Measurements from ENCODE around the gene MCCC1.

GRCh38 chr3:183006396-183007002 is 92.8 kb downstream of the MCCC1 start:
- TF ChIP-seq EP300 (IDR thresholded peaks at IDR 0.05) (no peak), CTCF (IDR thresholded peaks at IDR 0.05) (no peak)

Measured in suprapubic skin (tissue), 3 donors.